ENCODE measurements around the gene APELA. TPM values are rescaled to one million over a fixed set of nuclear protein-coding genes. Genes with fewer than 3 reads are reported as not detected.

APELA gene
- total RNA-seq, 1 experiment from 2014 or later, result 140 TPM

- Histone ChIP-seq H4K8ac (replicated peaks; ENCODE audit: insufficient read length, low read depth, low read length) (no peak overlapping the region), H2BK12ac (ENCODE audit: insufficient read length, low read depth, low read length) (no peak overlapping the region), H4K5ac (ENCODE audit: insufficient read length, low read depth, low read length) (no peak overlapping the region), H3K14ac (ENCODE audit: insufficient read depth, low read length) (no peak overlapping the region), H2BK15ac (ENCODE audit: low read depth, low read length) (no peak overlapping the region), H3K23me2 (ENCODE audit: insufficient read length, low read depth, low read length, poor library complexity, severe bottlenecking) (no peaks in the 10 kb centered on the region), H3K4me1 (ENCODE audit: insufficient read depth, low read length) (no peaks in the 10 kb centered on the region), H3K27ac (ENCODE audit: insufficient read length, low read depth, low read length) (no peak overlapping the region), H3K9me3 (ENCODE audit: control insufficient read depth, low read depth, low read length) (no peaks in the 10 kb centered on the region), H2BK5ac (ENCODE audit: insufficient read length, low read length) (no peak overlapping the region), H3K9ac (ENCODE audit: extremely low read depth, insufficient read length, low read length) (no peak overlapping the region), H3T11ph (ENCODE audit: low read length) (no peak overlapping the region), H2AK5ac (ENCODE audit: insufficient read length, low read length) (no peak overlapping the region), H3K18ac (ENCODE audit: insufficient read length, low read depth, low read length) (no peak overlapping the region), H3K79me1 (ENCODE audit: insufficient read depth, low read depth, low read length, poor library complexity, severe bottlenecking) (no peaks in the 10 kb centered on the region), H3K4ac (ENCODE audit: low read depth, low read length) (no peak overlapping the region), H3K4me2 (ENCODE audit: insufficient read depth, insufficient read length, low read length) (no peak overlapping the region), H4K91ac (ENCODE audit: insufficient read length, low read depth, low read length) (no peak overlapping the region), H3K23ac (ENCODE audit: insufficient read length, low read depth, low read length) (no peak overlapping the region), H2AFZ (ENCODE audit: low read length) (no peak overlapping the region), H2BK20ac (ENCODE audit: low read depth, low read length, poor library complexity, severe bottlenecking) (no peak overlapping the region), H3K56ac (ENCODE audit: insufficient read length, low read depth, low read length) (no peak overlapping the region), H3K79me2 (ENCODE audit: insufficient read depth, low read length) (no peaks in the 10 kb centered on the region), H4K20me1 (ENCODE audit: control insufficient read depth, insufficient read depth, insufficient read length) (no peaks in the 10 kb centered on the region), H2BK120ac (ENCODE audit: low read depth, low read length, poor library complexity, severe bottlenecking) (no peak overlapping the region), H3K27me3 (ENCODE audit: insufficient read depth, low read length) (no peaks in the 10 kb centered on the region)
- Mint-ChIP-seq H3K9me3 (no peaks in the 10 kb centered on the region), H3K36me3 (ENCODE audit: insufficient read depth in 1 of 3, low read depth in 3 of 3) (no peaks in the 10 kb centered on the region), H3K4me1 (peaks cover 15 to 24% of the 10 kb centered on the region in 2 experiments), H3K27ac (no peak overlapping the region), H3K4me3 (no peak overlapping the region), H3K27me3 (ENCODE audit: low read depth) (peaks cover 2% of the 10 kb centered on the region)
- no peak for DNase-seq
- WGBS (ENCODE audit: extremely low coverage, insufficient read length, low lambda C conversion rate), result no CpG with 5 or more reads among the region's 5 CpGs
- TF ChIP-seq CTCF (conservative IDR thresholded peaks at IDR 0.05), result no peak
Observed at GRCh38 chr4:164945146-164945545, 68.2 kb downstream of the APELA start.

All from H9 (cell line).